Pancreas (tissue), 10 donors: ENCODE results near the gene ILKAP. TPM values are rescaled to one million over a fixed set of nuclear protein-coding genes. Genes with fewer than 3 reads are reported as not detected.

Source experiments
- ATAC-seq, 4 donors: fragments of 200-7000 bp; cut with Tn5 transposase; one replicate each; pipeline versions ENCODE4 v1.8.0 to v1.9.1; 2020; ENCODE audit warnings: mild to moderate bottlenecking in 4 of 4, moderate library complexity in 4 of 4
- DNase-seq, 6 donors: peaks; one replicate each; pipeline ENCODE4 v3.0.0-alpha.2; 2020
- FAIRE-seq: peaks from 2 replicates; lab custom pipeline; 2012; peaks lifted over from hg19 to GRCh38; lab: Jason Lieb, UNC
- H3K27ac ChIP-seq, 4 donors: fragments of 200-600 bp; sonication (generic); 1 replicate in 3 of 4; 2 replicates in 1 of 4; pipeline versions ENCODE4 v1.5.0 to v1.8.0; 2020
- H3K27me3 ChIP-seq, 4 donors: fragments of 200-600 bp; one replicate each; pipeline ENCODE4 v1.8.0; 2021
- H3K36me3 ChIP-seq, 3 donors: fragments of 200-600 bp; sonication (generic) in 1 of 3; one replicate each; pipeline versions ENCODE4 v1.5.0 to v1.8.0; 2020 to 2021
- H3K4me1 ChIP-seq, 3 donors: fragments of 200-600 bp; one replicate each; pipeline ENCODE4 v1.8.0; 2021
- H3K4me3 ChIP-seq, 4 donors: fragments of 200-600 bp; sonication (generic) in 2 of 4; one replicate each; pipeline versions ENCODE4 v1.5.0 to v1.8.0; 2020 to 2021
- H3K9me3 ChIP-seq, 4 donors: fragments of 200-600 bp; one replicate each; pipeline ENCODE4 v1.8.0; 2021
- CTCF ChIP-seq, 4 donors: fragments of 200-600 bp; sonication (generic) in 3 of 4; IDR thresholded peaks; one replicate each; pipeline versions ENCODE4 v1.5.0 to v1.8.0; 2021; ENCODE audit warnings: antibody characterized with exemption in 4 of 4
- WGBS, 2 donors: extraction: QIAGEN DNeasy Blood & Tissue Kit; methylation state at CpG; one replicate each; pipeline ENCODE4 v1.1.7; 2013; 5-methylcytosine and 5-hydroxymethylcytosine counted together
- intact Hi-C, 3 donors: fragments of 100-400 bp; cut with DNase I; formaldehyde crosslinking; loops; one replicate each; pipeline versions ENCODE4 v1.11.1 to v1.14.2; 2022
- polyA plus RNA-seq, 2 donors: library from polyadenylated mRNA; stranded (reverse); fragments of 200-250 nt; gene quantifications; one replicate each; pipeline ENCODE4 v1.2.3, GENCODE V29; 2013
- total RNA-seq, 6 donors: library from RNA; stranded (reverse); fragmentation: NEBNext Ultra II Directional in 4 of 6; extraction: Animal tissue kit (Norgen Biotek cat#: 25700) in 4 of 6; gene quantifications; one replicate each; pipeline versions ENCODE4 v1.2.1 to v1.2.4, GENCODE V29; 2021 to 2023
- donor health status: healthy with polysubstance abuse.
- donor health status: DM: no; HTN: no; CAD: no; lungs with moderate emphysema.
- donor health status: DM: no; HTN: no; CAD: no.
- donor health status: control.
- donor health status: control.
- donor health status: Bipolar disorder and iron deficiency.
- donor health status: DM: yes; HTN: yes; CAD: no.
- donor health status: DM: no; HTN: no; CAD: no.
- donor health status: DM: no; HTN: no; CAD: no.
- donor health status: DM: yes; HTN: yes; CAD: no.

ILKAP gene
- total and polyA plus RNA-seq, 8 donors, result 14.0 to 91.6 (median 21.5) TPM

GRCh38 chr2:238164906-238165287, 38.6 kb downstream of the ILKAP start:
- H3K27ac ChIP-seq, result no peak overlapping the region
- ATAC-seq, result no peak
- no peaks in the 10 kb centered on the region for H3K9me3 ChIP-seq
- DNase-seq, result peak in 1 of 6 donors; percentile 45
- H3K4me1 ChIP-seq, result peaks cover 0 to 5% (median 4%) of the 10 kb centered on the region in 3 donors
- intact Hi-C loops, result no loop called here
- H3K4me3 ChIP-seq, result no peak overlapping the region
- WGBS, 2 donors, result 93 to 94% methylated on average over 8 of the region's 8 CpGs
- no peak for FAIRE-seq
- no peak for TF ChIP-seq CTCF (IDR thresholded peaks at IDR 0.05)
- H3K36me3 ChIP-seq, result no peaks in the 10 kb centered on the region
- no peaks in the 10 kb centered on the region for H3K27me3 ChIP-seq

- no peak for TF ChIP-seq CTCF (IDR thresholded peaks at IDR 0.05)
- FAIRE-seq, result no peak
- Histone ChIP-seq H3K4me3 (peak overlapping the region in 2 of 4 donors; percentile 13 to 31), H3K27ac (no peak overlapping the region), H3K36me3 (no peaks in the 10 kb centered on the region), H3K27me3 (no peaks in the 10 kb centered on the region), H3K4me1 (peaks cover 0 to 4% (median 0%) of the 10 kb centered on the region in 3 donors), H3K9me3 (no peaks in the 10 kb centered on the region)
- no peak for ATAC-seq
- 11 to 12% methylated on average over 50 to 95 of the region's 95 CpGs for WGBS, 2 donors
- peak in 3 of 6 donors; percentile 34 to 68 (median 63) for DNase-seq
- intact Hi-C loops, result no loop called here
Observed at GRCh38 chr2:238163481-238164198, 39.9 kb downstream of the ILKAP start.

- H3K27ac ChIP-seq, result no peak overlapping the region
- no peak for FAIRE-seq
- peaks cover 0 to 4% (median 0%) of the 10 kb centered on the region in 3 donors for H3K4me1 ChIP-seq
- peak overlapping the region in 1 of 4 donors; percentile 31 for H3K4me3 ChIP-seq
- 65 to 78% methylated on average over 15 of the region's 15 CpGs for WGBS, 2 donors
- no peaks in the 10 kb centered on the region for H3K36me3 ChIP-seq
- no peak for TF ChIP-seq CTCF (IDR thresholded peaks at IDR 0.05)
- H3K27me3 ChIP-seq, result no peaks in the 10 kb centered on the region
- intact Hi-C loops, result no loop called here
- peak in 2 of 4 donors; percentile 11 to 33 for ATAC-seq
- peak in 3 of 6 donors; percentile 30 to 66 (median 53) for DNase-seq
- H3K9me3 ChIP-seq, result no peaks in the 10 kb centered on the region
Observed at GRCh38 chr2:238162846-238163441, 40.6 kb downstream of the ILKAP start.

GRCh38 chr2:238162251-238162845, 41.1 kb downstream of the ILKAP start:
- WGBS, 2 donors, result 76 to 80% methylated on average over 14 of the region's 14 CpGs

More at GRCh38 chr2:238162251-238162845, 41.1 kb downstream of the ILKAP start:
- ATAC-seq, result no peak
- no peak for FAIRE-seq
- Histone ChIP-seq H3K9me3 (no peaks in the 10 kb centered on the region), H3K27ac (no peak overlapping the region), H3K27me3 (no peaks in the 10 kb centered on the region), H3K4me3 (no peak overlapping the region), H3K36me3 (no peaks in the 10 kb centered on the region), H3K4me1 (peaks cover 0 to 4% (median 0%) of the 10 kb centered on the region in 3 donors)
- DNase-seq, result peak in 1 of 6 donors; percentile 50
- intact Hi-C loops, result no loop called here
- TF ChIP-seq CTCF (IDR thresholded peaks at IDR 0.05), result no peak
